ENCODE measurements around the gene MOB3A.

DNA sequence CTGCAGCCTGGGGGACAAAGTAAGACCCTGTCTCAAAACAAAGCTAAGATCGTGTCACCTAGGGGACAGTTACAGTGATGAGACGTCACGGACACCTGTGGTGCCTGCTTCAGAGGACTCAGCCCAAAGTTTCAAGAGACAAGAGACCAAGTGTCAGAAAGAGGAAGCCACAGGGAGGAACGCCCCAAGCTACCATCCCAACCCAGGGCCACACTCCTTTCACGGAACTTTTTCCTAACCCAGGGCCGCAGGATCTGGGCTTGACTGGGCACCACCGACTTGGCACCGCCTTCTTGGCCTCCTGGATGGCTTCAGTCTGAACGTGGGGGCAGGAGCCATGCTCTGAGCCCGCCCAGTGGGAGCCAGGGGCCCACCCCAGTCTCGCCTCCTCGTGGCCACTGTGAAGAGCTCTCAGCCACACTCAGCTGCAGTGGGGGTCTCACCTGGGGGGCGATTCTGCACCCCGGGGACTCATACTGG, 8.5 kb downstream of the MOB3A start:
- TF ChIP-seq, protein P1, sequence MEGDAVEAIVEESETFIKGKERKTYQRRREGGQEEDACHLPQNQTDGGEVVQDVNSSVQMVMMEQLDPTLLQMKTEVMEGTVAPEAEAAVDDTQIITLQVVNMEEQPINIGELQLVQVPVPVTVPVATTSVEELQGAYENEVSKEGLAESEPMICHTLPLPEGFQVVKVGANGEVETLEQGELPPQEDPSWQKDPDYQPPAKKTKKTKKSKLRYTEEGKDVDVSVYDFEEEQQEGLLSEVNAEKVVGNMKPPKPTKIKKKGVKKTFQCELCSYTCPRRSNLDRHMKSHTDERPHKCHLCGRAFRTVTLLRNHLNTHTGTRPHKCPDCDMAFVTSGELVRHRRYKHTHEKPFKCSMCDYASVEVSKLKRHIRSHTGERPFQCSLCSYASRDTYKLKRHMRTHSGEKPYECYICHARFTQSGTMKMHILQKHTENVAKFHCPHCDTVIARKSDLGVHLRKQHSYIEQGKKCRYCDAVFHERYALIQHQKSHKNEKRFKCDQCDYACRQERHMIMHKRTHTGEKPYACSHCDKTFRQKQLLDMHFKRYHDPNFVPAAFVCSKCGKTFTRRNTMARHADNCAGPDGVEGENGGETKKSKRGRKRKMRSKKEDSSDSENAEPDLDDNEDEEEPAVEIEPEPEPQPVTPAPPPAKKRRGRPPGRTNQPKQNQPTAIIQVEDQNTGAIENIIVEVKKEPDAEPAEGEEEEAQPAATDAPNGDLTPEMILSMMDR (IDR thresholded peaks at IDR 0.05): no peak
- no peak for TF ChIP-seq POLR2A (IDR thresholded peaks at IDR 0.05)

Data from upper lobe of left lung (tissue), 4 donors.